DMS79 treated with DMSO at 0.1 percent for 48 hours (cell line): Measurements from ENCODE around the gene CHST11.

Experiments
- DNase-seq: peaks from one replicate; lab custom pipeline; 2025; lab: John Stamatoyannopoulos, UW

Gene CHST11

DNA sequence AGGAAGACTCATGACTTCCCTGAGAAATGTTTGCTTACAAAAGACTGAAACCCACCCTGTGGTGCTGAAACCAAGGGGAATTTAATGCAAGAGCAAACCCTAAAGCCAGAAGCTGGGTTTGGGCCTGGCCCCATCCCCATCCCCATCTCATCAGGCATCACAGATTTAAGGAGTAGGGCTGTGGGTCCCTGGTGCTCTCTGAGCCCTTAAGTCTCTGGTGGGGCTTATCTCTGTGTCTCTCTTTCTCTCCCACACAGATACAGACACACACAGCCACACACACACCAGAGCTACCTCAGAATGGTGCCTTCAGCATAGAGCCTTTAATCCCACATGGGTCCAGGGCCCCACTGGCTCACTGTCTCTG is 264.3 kb downstream of the CHST11 start:
- no peak for DNase-seq

- no peak for DNase-seq
Observed at GRCh38 chr12:104721936-104722335, 265.2 kb downstream of the CHST11 start.

DNA sequence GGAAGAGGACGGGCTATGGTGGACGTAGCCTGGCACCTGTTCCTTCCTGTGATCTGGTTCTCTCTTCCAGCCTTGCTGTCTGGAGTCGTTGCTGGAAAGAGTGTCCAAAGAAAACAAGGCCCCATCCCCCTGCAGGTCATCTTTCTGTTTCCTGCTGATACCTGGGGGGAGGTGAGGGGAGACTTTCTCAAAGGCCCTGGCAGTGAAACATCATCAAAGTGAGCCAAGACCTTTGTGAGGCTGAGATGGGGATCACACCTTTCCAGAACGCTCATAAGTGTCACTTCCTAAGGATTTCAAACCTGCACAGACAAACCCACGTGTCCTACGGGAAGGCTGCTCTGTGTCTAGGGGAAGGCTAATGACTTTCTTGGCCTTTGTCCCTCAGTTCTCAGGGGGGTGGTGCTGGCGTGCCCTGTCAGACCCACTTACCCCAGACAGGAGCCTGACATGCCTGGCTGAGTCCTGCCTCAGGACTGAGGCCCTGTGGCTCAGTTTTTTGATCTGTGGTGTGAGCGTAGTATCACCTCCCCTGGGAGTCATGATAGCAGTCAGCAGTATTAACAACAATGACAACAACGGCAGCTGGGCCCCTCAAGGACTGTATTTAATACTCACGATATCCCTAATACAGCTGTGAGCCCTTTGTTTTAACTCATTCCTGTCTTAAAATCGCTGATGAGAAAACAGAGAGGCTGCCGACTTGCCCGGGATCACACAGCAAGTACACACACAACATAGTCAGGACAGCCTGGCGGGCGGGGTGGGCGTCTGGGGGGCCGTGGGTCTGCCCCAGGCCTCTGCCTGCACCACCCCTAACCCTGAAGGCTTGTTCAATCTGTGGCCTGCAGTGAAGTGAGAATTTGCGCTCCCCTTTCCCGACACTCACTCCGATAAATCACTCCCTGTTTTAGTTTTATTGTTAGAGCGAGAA is 266.1 kb downstream of the CHST11 start:
- peak; percentile 94 for DNase-seq

DNA sequence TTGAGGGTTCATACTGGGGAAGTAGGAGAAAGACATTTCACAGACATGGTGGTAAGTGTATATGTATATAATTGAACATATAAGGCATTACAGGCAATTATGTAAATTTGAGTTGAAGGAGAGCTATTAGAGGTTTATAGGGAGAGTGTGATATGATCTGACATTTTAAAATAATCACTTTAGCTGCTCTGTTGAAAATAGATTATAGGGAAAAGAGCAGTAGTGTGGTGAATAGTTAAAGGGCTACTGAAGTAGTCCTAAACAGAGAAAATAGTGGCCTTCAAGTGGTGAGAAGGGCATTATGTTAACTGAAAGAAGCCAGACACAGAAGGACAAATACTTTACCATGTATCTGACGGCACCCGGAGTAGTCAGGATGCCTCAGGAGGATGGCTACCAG is 267.1 kb downstream of the CHST11 start:
- DNase-seq: no peak

DNA sequence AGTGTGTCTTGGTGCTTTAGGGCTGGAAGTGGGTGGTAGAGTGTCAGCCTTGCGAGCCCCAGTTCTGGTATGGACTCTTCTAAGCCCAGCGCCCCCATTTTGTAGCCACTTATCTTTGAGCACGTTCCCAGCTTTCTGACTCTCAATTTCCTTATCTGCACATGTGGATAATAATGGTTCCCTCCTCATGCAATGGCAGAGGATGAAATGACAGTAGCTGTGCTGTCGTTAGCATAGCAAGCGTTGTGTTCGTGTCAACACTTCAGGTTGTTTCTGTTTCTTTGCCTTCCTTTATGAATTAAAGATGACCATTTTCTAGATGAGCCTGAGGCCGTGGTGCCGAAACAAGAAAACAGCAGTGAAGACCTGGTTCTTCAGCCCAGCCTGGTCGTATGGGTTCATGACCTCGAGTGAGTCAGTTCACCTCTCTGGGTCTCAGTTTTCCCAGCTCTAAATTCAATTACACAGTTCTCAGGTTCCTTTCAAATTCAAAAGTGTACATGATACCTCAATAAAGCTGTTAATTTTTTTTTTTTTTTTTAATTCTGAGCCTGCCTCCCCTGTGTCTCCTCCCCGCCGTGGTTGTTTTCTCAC is 268.3 kb downstream of the CHST11 start:
- DNase-seq: no peak

- no peak for DNase-seq
Observed at GRCh38 chr12:104725610-104726009, 268.9 kb downstream of the CHST11 start.

- DNase-seq: no peak
Observed at GRCh38 chr12:104727726-104728465, 271.1 kb downstream of the CHST11 start.

DNA sequence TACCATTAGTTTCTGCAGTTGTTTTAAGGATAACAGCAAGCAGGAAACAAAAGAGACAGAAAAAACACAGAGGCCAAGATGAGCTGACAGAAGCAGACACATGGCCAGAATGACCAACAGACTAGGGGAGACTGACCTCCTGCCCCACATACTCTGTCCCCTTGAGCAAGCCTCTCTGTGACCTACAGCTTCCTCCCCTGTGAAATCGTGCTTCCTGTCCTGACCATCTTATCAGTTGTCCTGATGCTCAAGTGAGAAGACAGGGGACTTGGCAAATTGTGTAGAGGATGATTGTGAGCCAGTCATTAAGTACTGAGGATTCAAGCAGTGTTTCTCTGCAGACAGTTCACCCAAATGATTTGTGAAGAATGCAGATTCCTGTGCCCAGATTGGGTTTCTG is 272.3 kb downstream of the CHST11 start:
- DNase-seq: no peak

DNA sequence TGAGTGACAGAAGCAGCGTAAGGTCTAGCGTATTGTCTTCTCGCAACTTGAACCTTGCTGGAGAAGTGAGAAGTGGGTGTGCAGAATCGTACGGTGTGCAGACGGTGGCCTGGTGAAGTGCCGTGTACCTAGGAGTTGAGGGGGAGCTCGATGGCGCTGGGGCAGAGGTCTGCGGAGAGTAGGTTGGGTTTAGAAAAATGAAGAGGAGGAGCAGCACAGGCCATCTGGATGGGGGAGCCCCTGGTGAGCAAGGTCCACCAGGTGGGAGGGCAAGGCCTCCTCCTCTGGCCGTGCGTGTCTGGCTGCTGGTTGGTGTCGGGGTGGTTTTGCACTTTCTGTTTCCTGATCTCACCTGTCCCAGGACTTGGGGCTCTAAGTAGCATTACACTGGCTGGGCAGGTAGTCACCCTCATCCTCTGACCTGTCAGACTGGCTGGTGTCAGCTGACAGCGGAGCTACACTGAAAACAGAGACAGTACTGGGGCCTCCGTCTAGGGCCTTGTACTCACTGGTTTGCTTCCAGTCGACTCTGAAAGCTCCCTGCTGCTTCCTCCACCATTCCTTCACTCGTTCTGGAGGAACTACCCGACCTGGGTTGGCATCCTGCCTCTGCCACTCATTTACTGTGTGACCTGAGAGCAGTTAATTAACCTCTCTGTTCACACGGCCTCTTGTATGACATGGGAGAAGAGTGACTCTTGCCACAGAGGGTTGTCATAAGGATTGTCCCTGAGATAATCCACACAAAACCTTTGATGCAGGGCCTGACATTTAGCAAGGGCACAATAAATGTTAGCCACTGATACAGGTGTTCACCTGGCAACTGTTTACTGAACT is 273.1 kb downstream of the CHST11 start:
- DNase-seq: no peak

- DNase-seq: no peak
Observed at GRCh38 chr12:104730763-104731162, 274.0 kb downstream of the CHST11 start.

GRCh38 chr12:104733717-104734175 is 277.0 kb downstream of the CHST11 start:
- DNase-seq: no peak

- no peak for DNase-seq
Observed at GRCh38 chr12:104734541-104735095, 277.9 kb downstream of the CHST11 start.

DNA sequence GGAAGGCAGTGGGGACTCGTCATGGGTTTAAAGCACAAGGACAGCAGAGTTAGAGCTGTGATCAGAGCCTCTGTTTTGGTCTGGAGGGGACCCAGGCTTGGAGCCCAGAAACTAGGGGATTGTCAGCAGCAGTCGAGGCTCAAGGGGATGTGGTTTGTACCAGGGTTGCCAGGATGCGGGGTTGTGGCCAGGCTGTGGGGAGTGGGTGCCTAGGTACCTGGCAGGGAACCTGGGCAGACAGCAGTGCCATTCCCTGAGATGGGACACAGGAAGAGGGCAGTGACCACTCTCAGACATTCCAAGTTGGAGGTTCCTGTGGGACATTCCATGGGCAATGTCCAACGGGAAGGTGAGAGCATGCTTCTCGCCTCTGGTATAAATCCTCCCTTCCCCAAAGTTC is 279.1 kb downstream of the CHST11 start:
- no peak for DNase-seq

GRCh38 chr12:104736307-104736706 is 279.6 kb downstream of the CHST11 start:
- DNase-seq: peak; percentile 19

DNA sequence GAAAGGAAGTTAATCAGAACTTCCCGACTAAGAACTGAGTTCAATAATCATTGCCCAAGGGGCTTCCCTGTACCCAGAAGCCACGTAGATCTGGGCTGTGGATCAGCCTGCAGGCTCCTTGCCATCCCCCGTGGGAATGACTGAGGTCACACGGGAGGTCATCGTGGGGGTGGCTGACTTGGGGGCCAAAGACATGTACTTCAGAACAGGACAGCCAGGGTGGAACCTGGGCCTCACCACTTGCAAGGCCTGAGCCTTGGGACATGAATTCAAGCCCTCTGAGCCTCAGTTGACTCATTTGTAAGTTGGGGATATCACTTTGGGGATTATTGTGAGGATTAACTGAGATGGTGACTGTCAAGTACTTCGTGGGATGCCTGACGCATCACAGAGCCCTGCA is 280.4 kb downstream of the CHST11 start:
- DNase-seq: no peak

DNA sequence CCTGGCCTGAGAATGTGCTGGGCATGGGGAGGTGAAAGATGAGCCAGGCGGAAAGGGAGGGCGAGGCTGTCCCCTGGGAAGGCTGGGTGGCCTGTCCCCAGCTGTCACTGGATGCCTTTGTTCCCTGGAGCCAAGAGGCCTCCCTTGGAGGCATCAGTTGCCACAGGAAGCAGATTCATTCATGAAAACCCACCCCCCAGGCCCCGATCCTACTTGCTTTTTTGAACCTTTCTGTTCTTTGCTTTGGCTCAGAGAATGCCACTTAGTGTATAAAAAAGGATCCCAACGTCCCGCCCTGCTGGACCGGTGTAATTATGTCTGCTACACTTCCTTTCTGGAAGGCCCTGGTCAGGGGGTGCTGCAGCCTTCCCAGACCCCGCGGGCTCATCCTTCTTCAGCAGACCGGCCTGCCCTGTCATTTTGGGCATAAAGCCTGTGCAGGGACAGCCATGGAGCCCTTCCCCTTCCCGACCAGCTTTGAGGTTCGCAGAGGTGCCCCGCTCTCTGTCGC is 281.1 kb downstream of the CHST11 start:
- DNase-seq: no peak

DNA sequence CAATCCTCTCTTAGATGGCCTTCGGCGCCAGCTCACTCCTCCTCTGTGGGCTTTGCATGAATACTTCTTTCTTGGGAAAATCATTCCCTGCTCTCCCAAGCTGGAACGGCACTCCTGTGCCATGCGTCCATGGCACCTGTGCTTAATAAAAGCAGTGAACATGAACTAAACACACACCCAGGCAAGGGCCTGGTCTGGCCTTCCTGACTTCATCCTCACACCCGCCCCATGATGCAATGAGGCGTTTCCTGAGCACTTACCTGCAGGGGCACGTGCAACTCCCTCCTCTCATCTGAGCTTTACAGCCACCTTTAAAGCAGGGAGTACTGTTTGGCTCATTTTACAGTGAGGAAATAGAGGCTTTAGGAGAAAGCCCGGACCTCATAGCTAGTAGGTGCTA is 281.6 kb downstream of the CHST11 start:
- peak; percentile 78 for DNase-seq

GRCh38 chr12:104738776-104739642 is 282.3 kb downstream of the CHST11 start:
- DNase-seq: no peak

- no peak for DNase-seq
Observed at GRCh38 chr12:104740668-104741067, 283.9 kb downstream of the CHST11 start.

DNA sequence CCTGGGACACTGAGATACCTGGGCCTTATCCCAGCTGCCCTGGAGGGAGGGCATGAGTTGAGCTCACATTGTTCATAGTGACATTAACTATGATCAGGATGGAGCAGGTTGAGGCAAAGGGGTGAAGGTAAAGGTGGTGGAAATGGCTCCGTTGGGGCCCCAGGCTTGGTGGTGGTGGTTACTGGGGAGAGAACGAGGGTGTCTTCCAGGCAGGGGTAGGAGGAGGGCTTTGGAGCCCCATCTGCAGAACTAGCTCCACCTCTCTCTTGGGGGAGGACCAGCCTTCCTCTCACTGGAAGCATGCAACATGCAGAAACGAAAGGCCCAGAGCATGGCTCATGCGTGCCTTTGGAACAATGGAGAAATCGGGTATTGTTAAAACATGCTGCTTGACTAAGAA is 284.3 kb downstream of the CHST11 start:
- DNase-seq: no peak
